CD4-positive, alpha-beta T cell treated with Interleukin-17A for 1 hour (primary cell): Measurements from ENCODE around the gene TNRC18.
"Not testable (repeated sequence)": the region's sequence is repeated elsewhere in the genome, so short reads cannot be mapped to it uniquely, and the experiment has no call there.

Source experiments
- DNase-seq: peaks from one replicate; pipeline ENCODE4 v3.0.0-alpha.2; 2020

The TNRC18 gene

GRCh38 chr7:5313076-5313885 is 110.4 kb downstream of the TNRC18 start:
- DNase-seq: not testable (repeated sequence)

DNA sequence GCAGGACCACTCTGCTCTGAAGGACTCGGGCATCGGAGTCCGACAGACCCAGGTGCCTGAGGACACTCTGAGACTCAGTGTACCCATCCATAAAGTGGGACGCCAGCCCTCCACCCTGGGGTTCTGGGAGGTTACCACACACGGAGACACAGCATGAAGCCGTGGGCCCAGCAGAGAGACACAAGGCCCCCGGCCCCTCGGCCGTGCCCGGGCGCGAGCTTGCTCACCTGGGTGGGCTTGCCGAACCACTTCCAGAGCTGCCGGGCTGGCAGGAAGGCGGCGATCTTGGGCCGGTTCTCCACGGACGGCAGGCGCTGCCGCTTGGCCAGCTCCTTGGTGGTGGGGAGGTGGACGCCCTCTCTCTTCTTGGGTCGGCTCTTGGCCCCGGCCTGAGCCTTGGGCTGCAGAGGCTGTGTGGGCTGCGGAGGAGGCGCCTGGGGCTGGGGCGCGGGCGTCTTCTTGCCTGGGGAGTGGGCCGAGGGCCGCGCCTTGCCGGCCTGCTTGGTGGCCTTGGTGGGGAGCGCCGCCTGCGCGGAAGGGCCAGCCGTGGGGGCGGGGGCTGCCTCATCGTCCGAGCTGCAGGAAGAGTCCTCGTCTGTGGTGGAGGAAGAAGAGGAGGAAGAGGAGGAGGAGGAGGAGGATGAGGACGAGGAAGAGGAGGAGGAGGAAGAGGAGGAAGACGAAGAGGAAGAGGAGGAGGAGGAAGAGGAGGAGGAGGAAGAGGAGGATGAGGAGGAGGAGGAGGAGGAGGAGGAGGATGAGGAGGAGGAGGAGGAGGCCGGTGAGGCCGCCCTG is 111.2 kb downstream of the TNRC18 start:
- DNase-seq: not testable (repeated sequence)

DNA sequence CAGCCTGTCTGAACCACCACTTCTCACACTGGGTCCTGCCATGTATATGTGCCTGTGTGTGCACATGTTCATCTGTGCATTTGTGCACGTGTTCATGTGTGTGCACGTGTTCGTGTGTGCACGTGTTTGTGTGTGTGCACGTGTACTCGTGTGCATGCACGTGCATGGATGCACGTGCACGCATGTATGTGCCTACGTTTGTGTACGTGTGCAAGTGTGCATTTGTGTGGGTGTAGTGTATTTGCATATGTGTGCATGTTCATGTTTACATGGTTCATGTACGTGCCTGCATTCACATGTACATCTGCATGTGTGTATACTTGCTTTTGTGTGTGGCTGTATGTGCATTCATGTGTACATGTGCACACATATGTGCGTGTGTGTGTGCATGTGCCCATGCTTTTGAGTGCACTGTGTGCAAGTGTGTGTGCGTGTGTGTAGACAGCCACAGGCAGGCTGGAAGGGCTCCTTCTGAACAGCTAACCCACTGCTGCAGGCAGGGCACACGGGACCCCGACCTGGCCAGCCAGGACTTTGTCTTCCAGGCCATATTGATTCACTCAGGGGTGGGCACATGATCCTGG is 112.7 kb downstream of the TNRC18 start:
- no peak for DNase-seq

DNA sequence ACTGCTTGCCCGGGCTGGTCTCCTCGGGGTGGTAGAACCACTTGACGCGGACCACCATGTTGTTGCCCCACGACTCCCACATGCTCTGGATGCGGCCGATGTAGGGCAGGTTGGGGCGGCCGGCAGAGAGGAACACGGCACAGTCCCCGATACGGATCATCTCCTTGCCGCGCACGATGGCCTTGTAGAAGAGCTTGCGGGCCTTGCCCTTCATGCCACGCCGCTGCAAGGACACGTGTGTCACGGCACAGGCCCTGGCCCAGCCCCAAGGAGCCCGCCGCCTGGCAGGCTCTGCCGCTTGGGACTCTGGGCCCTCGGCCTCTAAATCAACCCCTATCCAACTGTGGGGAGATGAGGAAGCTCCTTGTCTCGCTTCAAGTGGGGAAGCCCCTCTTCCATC is 114.5 kb downstream of the TNRC18 start:
- DNase-seq: no peak

DNA sequence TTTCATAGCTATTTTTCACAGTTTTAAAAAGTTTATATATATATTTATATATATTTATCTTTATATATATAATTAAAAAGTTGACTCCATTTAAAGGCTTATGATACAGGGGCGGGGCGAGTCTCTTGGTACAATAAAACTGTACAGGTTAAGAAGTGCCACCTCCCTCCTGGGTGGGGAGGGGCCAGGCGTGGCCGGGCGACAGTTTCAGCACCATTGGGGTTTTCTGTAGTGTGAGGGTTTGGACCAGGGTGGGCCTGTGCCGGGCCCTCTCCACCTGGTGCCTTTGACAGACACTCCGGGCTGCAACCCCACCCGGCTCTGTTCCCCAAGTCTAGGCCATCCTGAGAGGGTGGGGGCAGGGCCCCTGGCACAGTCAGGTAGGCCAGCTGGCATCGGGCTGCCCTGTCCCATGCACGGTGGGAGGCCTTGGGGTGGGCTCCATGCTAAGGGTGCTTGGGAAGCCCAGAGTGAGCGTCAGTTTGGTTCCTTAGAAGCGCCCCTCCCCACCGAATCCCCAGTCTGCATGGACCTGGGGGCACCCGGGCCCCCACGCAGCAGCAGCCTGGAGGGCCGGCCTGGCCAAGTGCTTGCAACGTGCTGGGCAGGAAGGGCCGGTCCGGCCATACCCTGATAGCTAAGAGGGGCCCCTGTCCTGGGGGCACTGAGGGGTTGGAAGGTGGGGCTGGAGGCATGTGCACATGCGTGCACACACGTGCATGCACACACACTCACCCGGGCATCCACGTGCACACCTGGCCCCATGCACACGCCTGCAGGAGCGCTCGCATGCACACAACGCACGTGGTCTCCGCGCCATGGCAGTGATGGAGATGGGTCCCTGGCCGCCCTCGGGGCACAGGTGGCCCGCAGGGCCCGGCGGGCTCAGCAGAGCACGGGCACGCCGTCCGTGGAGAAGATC is 116.2 kb downstream of the TNRC18 start:
- DNase-seq: not testable (repeated sequence)

DNA sequence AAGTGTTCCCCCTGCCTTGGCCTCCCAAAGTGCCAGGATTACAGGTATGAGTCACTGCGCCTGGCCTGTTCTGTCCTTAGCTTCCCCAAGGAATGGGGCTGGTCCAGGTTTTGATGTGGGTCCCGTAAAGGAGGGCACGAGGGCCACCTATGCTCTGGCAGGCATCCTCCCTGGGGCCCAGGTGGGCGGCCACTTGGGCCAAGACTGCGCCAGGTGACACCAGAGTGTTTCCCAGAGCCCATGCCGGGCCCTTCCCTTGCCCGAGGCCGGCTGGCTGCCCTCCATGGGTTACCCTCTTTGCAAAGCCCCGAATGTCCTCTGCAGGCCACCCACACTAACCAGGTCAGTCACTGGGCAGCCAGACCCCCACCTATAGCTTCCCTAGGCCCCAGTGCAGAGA is 118.6 kb downstream of the TNRC18 start:
- DNase-seq: not testable (repeated sequence)

GRCh38 chr7:5303591-5304505 is 119.8 kb downstream of the TNRC18 start:
- DNase-seq: no peak

- no peak for DNase-seq
These were observed 120.6 kb downstream of the TNRC18 start for GRCh38 chr7:5303061-5303460.

DNA sequence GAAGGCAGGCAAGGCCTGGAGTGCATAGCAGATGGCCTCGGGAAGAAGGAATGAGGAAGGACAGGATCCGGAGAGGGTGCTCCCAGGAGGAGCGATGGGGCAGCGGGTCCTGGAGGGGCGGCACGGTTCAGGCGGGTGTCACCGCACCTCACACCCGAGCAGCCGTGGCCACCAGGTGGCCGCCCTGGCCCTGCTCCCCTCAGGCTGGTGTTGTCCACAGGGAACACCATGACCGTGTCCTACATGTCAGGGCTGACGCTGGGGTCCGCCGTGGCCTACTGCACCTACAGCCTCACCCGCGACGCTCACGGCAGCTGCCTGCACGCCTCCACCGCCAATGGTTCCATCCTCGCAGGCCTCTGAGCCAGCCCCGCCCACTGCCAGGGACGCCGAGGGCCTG is 121.1 kb downstream of the TNRC18 start:
- DNase-seq: no peak

DNA sequence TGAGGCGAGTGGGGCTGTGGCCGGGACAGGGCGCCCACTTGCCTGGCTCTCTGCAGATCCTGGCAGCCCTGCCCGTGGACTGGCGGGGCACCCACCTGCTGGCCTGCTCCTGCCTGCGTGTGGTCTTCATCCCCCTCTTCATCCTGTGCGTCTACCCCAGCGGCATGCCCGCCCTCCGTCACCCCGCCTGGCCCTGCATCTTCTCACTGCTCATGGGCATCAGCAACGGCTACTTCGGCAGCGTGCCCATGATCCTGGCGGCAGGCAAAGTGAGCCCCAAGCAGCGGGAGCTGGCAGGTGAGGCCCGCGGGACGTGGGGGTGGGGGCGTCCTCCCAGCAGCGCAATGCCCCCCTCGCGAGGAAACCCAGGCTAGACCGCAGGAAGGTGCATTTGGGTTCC is 123.3 kb downstream of the TNRC18 start:
- DNase-seq: no peak

DNA sequence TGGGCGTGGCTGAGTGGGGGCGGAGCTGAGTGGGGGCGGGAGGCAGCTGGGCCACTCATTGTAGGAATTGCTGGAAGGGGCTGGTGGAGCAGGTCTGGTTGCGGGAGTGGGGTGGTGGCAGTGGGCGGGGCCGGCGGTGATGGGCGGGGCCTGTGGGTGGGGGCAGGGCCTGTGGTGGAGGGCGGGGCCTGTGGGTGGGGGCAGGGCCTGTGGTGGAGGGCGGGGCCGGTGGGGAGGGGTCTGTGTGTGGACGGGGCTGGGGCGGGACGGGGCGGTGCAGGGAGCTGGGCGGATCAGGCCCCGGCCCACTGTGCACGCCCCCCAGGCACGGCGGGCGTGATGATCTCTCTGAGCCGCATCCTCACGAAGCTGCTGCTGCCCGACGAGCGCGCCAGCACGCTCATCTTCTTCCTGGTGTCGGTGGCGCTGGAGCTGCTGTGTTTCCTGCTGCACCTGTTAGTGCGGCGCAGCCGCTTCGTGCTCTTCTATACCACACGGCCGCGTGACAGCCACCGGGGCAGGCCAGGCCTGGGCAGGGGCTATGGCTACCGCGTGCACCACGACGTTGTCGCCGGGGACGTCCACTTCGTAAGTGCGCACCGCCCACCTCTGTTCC is 126.9 kb downstream of the TNRC18 start:
- peak; percentile 80 for DNase-seq

- DNase-seq: no peak
These were observed 127.5 kb downstream of the TNRC18 start for GRCh38 chr7:5296015-5296610.

- DNase-seq: no peak
These were observed 128.3 kb downstream of the TNRC18 start for GRCh38 chr7:5295039-5296014.

- no peak for DNase-seq
These were observed 129.3 kb downstream of the TNRC18 start for GRCh38 chr7:5294169-5294987.

DNA sequence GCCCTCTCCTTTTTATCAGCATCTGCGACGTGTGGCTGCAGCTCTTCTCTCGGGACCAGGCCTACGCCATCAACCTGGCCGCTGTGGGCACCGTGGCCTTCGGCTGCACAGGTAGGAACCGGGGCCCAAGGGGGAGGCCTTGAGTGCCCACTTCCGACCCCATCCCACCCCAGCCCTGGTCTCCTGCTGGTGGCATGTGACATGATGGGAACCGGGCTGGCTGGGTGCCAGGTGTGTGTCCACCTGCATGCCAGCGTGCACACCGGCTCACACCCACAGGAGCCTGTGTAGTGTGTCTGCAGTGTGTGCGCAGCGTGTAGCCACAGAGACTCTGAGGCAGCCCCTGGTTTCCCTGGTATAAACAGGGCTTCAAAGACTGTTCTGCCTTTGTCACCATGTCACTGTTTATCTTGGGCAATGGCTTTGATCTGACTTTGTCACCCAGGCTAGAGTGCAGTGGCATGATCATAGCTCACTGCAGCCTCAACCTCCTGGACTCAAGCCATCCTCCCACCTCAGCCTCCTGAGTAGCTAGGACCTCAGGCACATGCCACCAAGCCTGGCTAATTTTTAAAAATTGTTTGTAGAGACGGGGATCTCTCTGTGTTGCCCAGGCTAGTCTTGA is 131.8 kb downstream of the TNRC18 start:
- DNase-seq: not testable (repeated sequence)

- DNase-seq: no peak
These were observed 132.3 kb downstream of the TNRC18 start for GRCh38 chr7:5291301-5291700.

DNA sequence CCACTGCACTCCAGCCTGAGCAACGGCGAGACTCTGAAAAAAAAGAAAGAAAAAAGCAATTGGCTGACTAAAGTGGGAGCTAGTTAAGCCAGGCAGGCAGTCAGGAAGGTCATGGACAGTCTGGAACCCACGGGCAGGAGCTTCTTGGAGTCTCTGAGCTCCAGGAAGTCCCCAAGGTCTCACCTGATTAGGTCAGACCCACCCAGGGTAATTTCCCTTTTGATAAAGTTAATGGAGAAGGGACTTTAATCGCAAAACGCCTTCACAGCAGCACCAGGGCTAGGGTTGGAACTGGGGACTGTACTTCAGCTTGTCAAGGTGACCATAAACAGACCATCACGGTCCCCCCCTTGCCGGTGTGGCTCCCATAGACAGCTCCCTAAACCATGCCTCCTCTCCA is 134.3 kb downstream of the TNRC18 start:
- DNase-seq: no peak

DNA sequence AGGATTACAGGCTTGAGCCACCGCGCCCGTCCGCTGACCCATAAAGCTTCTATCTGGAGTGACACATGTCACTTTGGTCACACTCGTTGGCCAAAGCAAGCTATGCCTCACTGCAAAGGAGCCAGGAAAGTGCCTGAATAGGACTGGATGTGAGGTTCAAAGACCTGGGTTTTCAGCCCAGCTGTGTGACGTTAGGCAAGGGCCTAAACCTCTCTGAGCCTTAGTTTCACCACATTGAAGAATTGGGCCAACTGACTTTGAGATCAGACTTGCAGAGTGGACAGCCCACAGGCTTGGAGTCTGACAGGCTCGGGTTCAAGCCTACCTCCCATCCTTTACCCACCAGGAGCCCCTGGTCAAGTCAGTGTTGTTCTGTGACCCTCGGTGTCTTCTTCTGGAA is 135.1 kb downstream of the TNRC18 start:
- not testable (repeated sequence) for DNase-seq
